GM12874 (cell line): ENCODE results near the gene LAG3.

ENCODE experiments used
- TF ChIP-seq, protein P1 (sequence below): IDR thresholded peaks from 2 replicates; pipeline ENCODE4 v1.5.1; 2011; ENCODE audit warnings: low read depth, mild to moderate bottlenecking, control low read depth, low read length, moderate library complexity; ENCODE audit not compliant: insufficient read depth

LAG3 gene

DNA sequence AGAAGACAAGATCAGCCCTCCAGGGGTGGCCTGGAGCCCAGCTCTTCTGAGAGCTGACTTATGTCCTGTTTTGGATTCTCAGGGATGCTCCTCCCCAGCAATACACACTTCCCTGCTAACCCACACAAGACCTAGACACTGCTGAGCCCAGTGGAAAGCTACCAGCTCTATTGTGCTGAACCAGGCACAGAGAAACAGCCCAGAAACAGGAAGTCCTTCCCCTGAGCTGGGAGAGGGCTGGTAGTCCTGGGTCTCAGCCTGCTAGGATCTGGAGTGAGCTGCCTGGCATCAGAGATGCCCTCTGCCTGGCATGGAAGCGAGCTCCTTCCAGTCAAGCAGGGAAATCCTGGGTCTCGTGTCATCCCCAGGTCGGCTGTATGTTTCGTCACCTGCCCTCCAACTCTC, 1.2 kb upstream of the LAG3 start:
- TF ChIP-seq, protein P1, sequence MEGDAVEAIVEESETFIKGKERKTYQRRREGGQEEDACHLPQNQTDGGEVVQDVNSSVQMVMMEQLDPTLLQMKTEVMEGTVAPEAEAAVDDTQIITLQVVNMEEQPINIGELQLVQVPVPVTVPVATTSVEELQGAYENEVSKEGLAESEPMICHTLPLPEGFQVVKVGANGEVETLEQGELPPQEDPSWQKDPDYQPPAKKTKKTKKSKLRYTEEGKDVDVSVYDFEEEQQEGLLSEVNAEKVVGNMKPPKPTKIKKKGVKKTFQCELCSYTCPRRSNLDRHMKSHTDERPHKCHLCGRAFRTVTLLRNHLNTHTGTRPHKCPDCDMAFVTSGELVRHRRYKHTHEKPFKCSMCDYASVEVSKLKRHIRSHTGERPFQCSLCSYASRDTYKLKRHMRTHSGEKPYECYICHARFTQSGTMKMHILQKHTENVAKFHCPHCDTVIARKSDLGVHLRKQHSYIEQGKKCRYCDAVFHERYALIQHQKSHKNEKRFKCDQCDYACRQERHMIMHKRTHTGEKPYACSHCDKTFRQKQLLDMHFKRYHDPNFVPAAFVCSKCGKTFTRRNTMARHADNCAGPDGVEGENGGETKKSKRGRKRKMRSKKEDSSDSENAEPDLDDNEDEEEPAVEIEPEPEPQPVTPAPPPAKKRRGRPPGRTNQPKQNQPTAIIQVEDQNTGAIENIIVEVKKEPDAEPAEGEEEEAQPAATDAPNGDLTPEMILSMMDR, result no peak

DNA sequence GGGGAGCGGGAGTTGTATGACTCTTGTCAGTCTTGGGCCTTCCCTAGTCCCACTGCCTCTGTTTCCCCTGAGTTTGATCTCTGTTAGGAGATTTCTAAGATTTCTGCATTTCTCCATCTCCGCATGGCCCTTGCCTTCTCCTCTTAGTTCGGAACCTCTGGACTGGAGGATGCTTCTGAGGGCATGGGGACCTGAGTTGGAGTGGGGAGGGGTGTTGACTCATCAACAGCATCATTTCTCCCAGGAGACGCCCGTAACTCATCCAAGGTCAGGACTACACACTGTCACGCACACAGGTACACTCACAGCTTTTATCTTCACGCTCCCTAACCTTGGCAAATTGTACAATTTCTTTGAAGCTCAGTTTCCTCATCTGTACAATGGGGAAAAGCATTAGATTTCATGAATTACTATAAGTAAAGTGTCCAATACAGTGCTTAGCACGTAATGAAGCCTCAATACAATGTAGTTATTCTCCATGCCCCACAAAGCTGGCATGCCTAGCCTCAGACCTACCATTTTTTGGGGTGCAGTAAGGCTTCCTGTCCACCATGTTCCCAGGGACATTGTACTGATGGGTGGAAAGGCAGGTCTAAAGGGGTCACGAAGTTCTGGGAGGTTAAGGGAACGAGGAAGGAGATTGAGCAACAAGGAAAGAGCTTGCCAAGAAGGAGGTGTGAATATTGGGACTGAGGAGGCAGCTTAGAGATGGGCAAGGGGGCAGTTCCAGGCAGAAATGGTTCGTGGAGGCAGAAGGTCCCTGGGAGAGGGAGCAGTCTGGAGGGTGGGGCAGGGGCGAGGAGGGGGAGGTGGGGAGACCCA, 600 bp upstream of the LAG3 start:
- TF ChIP-seq, protein P1, result no peak

DNA sequence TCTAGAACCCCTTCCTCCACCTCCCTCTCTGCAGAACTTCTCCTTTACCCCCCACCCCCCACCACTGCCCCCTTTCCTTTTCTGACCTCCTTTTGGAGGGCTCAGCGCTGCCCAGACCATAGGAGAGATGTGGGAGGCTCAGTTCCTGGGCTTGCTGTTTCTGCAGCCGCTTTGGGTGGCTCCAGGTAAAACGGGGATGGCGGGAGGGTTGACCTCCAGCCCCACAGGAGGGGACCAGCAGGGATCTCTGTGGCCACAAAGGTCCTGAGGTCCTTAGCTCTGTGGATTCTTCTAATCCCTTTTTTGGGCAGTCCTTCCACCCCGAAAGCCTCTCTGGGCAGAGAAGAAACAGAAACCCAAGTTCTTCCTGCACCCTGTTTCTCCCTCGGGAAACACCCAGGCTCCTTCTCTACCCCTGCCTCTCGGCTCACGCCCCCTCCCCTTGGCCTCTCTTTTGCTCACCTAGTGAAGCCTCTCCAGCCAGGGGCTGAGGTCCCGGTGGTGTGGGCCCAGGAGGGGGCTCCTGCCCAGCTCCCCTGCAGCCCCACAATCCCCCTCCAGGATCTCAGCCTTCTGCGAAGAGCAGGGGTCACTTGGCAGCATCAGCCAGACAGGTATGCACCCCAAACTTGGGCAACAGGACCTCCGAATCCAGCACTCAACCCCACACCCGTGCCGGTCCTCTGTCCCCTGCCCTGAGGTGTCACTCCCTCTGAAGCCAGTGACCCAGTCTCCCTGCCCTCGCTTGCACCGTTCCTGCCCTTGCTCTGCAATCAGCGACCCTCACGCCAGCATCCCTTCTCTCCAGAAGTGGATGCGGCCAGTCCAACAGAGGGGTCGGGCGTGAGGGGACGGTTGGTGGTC, 638 bp downstream of the LAG3 start:
- TF ChIP-seq, protein P1, result no peak

DNA sequence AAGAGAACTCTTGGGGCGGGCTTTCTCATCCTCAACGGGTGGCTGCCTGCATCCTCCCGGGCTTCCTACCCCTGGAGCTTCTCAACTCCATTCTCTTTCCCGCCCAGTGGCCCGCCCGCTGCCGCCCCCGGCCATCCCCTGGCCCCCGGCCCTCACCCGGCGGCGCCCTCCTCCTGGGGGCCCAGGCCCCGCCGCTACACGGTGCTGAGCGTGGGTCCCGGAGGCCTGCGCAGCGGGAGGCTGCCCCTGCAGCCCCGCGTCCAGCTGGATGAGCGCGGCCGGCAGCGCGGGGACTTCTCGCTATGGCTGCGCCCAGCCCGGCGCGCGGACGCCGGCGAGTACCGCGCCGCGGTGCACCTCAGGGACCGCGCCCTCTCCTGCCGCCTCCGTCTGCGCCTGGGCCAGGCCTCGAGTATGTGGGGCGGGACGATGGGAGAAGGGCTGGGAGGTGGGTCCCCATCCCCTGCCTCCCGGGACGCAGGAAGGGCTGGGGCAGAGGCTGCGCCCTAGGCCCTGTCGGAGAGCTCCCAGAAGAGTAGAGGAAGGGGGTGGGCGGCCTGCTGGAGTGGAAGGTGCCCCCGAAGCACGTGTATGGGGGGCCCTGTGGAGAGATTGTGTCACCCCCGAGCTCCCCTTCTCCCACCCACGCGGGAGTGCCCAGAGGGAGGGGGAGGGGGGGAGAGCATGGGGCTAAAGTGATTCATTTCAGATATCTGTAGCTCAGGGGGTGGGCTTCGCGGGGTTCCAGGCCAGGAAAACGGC, 1.5 kb downstream of the LAG3 start:
- TF ChIP-seq, protein P1, result no peak

DNA sequence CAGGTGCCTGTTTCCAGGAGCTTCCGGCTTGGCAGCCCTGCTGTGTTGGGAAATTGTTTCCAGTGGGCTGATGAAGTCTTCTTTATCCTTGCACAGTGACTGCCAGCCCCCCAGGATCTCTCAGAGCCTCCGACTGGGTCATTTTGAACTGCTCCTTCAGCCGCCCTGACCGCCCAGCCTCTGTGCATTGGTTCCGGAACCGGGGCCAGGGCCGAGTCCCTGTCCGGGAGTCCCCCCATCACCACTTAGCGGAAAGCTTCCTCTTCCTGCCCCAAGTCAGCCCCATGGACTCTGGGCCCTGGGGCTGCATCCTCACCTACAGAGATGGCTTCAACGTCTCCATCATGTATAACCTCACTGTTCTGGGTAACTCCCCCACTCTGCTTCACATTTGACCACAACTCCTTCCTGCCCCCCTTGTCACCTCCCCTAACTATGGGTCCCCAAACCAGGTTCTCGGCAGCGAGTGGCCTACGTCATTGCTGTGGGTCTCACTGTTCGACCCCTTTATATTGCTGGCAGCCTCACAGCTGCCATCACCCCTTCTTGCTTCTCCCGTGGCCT, 2.3 kb downstream of the LAG3 start:
- TF ChIP-seq, protein P1, result no peak

DNA sequence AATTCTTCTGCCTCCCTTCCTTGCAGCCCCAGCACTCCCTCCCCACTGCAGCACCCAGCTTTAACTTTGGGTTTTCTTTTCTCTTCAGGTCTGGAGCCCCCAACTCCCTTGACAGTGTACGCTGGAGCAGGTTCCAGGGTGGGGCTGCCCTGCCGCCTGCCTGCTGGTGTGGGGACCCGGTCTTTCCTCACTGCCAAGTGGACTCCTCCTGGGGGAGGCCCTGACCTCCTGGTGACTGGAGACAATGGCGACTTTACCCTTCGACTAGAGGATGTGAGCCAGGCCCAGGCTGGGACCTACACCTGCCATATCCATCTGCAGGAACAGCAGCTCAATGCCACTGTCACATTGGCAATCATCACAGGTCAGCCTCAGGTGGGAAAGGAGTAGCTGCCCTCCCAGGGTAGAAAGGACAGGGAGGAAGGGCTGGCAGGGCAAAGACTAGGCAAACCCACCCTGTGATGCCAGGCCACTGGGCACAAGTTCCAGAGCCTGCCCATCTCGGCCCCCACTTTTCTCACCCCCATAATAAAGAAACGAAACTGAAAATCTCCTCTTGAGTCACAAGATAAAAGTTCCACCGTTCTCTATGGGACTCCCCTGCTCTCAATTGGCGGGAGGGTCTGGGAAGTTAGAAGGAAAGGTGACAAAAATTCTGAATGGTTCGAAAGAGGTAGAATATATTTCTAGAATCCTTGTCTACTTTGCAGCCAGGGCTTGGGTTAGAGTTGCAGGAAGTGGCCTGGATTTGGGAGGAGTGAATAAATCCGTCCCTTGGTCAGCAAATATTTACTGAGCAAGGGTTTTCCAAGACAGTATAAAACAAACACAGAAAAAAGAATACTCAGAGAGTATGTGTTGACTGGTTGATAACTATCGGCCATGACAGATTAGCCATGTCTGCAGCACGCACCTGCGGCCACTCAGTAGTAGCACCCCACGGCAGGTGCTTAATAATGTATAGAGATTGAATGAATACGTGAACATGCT, 3.2 kb downstream of the LAG3 start:
- TF ChIP-seq, protein P1, result no peak
